Ascending aorta (tissue), 2 donors: ENCODE measurements around the gene TTLL11. TPM values are rescaled to one million over a fixed set of nuclear protein-coding genes. Genes with fewer than 3 reads are reported as not detected.

ENCODE experiments used
- DNase-seq, 2 donors: peaks; one replicate each; pipeline ENCODE4 v3.0.0-alpha.2; 2019; ENCODE audit warnings: low spot score in 2 of 2
- H3K27ac ChIP-seq, 2 donors: fragments of 200-600 bp; sonication (generic); one replicate each; pipeline ENCODE4 v1.5.1; 2016 to 2017; ENCODE audit warnings: mild to moderate bottlenecking in 1 of 2
- H3K27me3 ChIP-seq: fragments of 200-600 bp; sonication (generic); one replicate; pipeline ENCODE4 v1.5.1; 2017
- H3K36me3 ChIP-seq, 2 donors: fragments of 200-600 bp; sonication (generic); one replicate each; pipeline ENCODE4 v1.5.1; 2016
- H3K4me1 ChIP-seq, 2 donors: fragments of 200-600 bp; sonication (generic); one replicate each; pipeline ENCODE4 v1.5.1; 2016 to 2017; ENCODE audit warnings: mild to moderate bottlenecking in 1 of 2
- H3K4me3 ChIP-seq, 2 donors: fragments of 200-600 bp; sonication (generic); one replicate each; pipeline ENCODE4 v1.5.1; 2016 to 2017; ENCODE audit warnings: mild to moderate bottlenecking in 1 of 2
- H3K9me3 ChIP-seq, 2 donors: fragments of 200-600 bp; sonication (generic); one replicate each; pipeline ENCODE4 v1.5.1; 2016
- CTCF ChIP-seq, 3 experiments: fragments of 200-600 bp in 2 of 3; fragments of 450-650 bp in 1 of 3; sonication (generic) in 2 of 3; IDR thresholded peaks; one replicate each; pipeline ENCODE4 v1.5.1; 2016 to 2019; ENCODE audit warnings: antibody characterized with exemption in 3 of 3, mild to moderate bottlenecking in 1 of 3, moderate library complexity in 1 of 3
- intact Hi-C: fragments of 100-400 bp; cut with DNase I; formaldehyde crosslinking; loops from one replicate; pipeline ENCODE4 v1.15.1; 2023
- total RNA-seq: library from RNA; depleted of rRNA; stranded (reverse); fragments of >200 nt; gene quantifications from one replicate; pipeline ENCODE4 v1.1.0, GENCODE V29; 2016

Gene TTLL11
- total RNA-seq, 1 donor from 2014 or later, result 18.5 TPM

GRCh38 chr9:122016744-122017143 is 76.4 kb downstream of the TTLL11 start:
- Histone ChIP-seq H3K4me1 (peaks cover 0 to 3% of the 10 kb centered on the region in 2 donors), H3K27ac (no peak overlapping the region), H3K9me3 (no peaks in the 10 kb centered on the region), H3K4me3 (no peak overlapping the region), H3K36me3 (no peaks in the 10 kb centered on the region), H3K27me3 (no peaks in the 10 kb centered on the region)
- no peak for DNase-seq
- TF ChIP-seq CTCF (IDR thresholded peaks at IDR 0.05), result peak in 1 of 3 experiments; percentile 30
- intact Hi-C loops, result no loop called here

- Histone ChIP-seq H3K27ac (no peak overlapping the region), H3K4me1 (peaks cover 0 to 3% of the 10 kb centered on the region in 2 donors), H3K36me3 (no peaks in the 10 kb centered on the region), H3K4me3 (no peak overlapping the region), H3K27me3 (no peaks in the 10 kb centered on the region), H3K9me3 (no peaks in the 10 kb centered on the region)
- no peak for DNase-seq
- TF ChIP-seq CTCF (IDR thresholded peaks at IDR 0.05), result no peak
- intact Hi-C loops, result no loop called here
Observed at GRCh38 chr9:122016309-122016708, 76.8 kb downstream of the TTLL11 start.

GRCh38 chr9:122015170-122015821 is 77.8 kb downstream of the TTLL11 start:
- Histone ChIP-seq H3K4me1 (peaks cover 0 to 3% of the 10 kb centered on the region in 2 donors), H3K4me3 (no peak overlapping the region), H3K9me3 (no peaks in the 10 kb centered on the region), H3K27me3 (no peaks in the 10 kb centered on the region), H3K27ac (no peak overlapping the region), H3K36me3 (no peaks in the 10 kb centered on the region)
- DNase-seq, result no peak
- intact Hi-C loops, result no loop called here
- no peak for TF ChIP-seq CTCF (IDR thresholded peaks at IDR 0.05)

GRCh38 chr9:122011818-122012498 is 81.2 kb downstream of the TTLL11 start:
- Histone ChIP-seq H3K27ac (no peak overlapping the region), H3K36me3 (no peaks in the 10 kb centered on the region), H3K27me3 (no peaks in the 10 kb centered on the region), H3K4me3 (no peak overlapping the region), H3K4me1 (no peaks in the 10 kb centered on the region), H3K9me3 (no peaks in the 10 kb centered on the region)
- TF ChIP-seq CTCF (IDR thresholded peaks at IDR 0.05), result no peak
- no peak for DNase-seq
- intact Hi-C loops, result no loop called here

GRCh38 chr9:122008559-122008958 is 84.5 kb downstream of the TTLL11 start:
- Histone ChIP-seq H3K36me3 (no peaks in the 10 kb centered on the region), H3K27ac (no peak overlapping the region), H3K4me1 (no peaks in the 10 kb centered on the region), H3K4me3 (no peak overlapping the region), H3K27me3 (no peaks in the 10 kb centered on the region), H3K9me3 (no peaks in the 10 kb centered on the region)
- no peak for TF ChIP-seq CTCF (IDR thresholded peaks at IDR 0.05)
- intact Hi-C loops, result no loop called here
- no peak for DNase-seq
